Neural cell (in vitro differentiated cells): ENCODE measurements around the gene SLC66A1. TPM values are rescaled to one million over a fixed set of nuclear protein-coding genes. Genes with fewer than 3 reads are reported as not detected.

Source experiments
- H2AFZ ChIP-seq: fragments of 200-600, 300-800 bp; sonication (generic), shearing (Covaris generic); 2 replicates; pipeline ENCODE4 v1.6.0; 2014; ENCODE audit warnings: low read depth, mild to moderate bottlenecking, antibody characterized with exemption, low read length, moderate library complexity
- H3F3A ChIP-seq: fragments of 200-600 bp; shearing (Covaris generic); 2 replicates; pipeline ENCODE4 v1.6.1; 2016; ENCODE audit warnings: mild to moderate bottlenecking, moderate library complexity, mixed read lengths, antibody characterized with exemption, low read length; ENCODE audit not compliant: insufficient read depth, poor library complexity, severe bottlenecking
- H3K27ac ChIP-seq: fragments of 200-600, 300-800 bp; sonication (generic), shearing (Covaris generic); 2 replicates; pipeline ENCODE4 v1.5.1; 2014; ENCODE audit warnings: mild to moderate bottlenecking, low read length, moderate library complexity
- H3K27me3 ChIP-seq: fragments of 300-800, 200-600 bp; sonication (generic), shearing (Covaris generic); 2 replicates; pipeline ENCODE4 v1.6.0; 2014; ENCODE audit warnings: mild to moderate bottlenecking, low read depth, low read length, moderate library complexity; ENCODE audit not compliant: insufficient read depth
- H3K36me3 ChIP-seq: fragments of 300-800, 200-600 bp; sonication (generic), shearing (Covaris generic); 2 replicates; pipeline ENCODE4 v1.5.1; 2014; ENCODE audit warnings: mild to moderate bottlenecking, antibody characterized with exemption, low read length, moderate library complexity; ENCODE audit not compliant: insufficient read depth
- H3K4me2 ChIP-seq: fragments of 300-800, 200-600 bp; sonication (generic), shearing (Covaris generic); 2 replicates; pipeline ENCODE4 v1.6.0; 2014; ENCODE audit warnings: mild to moderate bottlenecking, low read length
- H3K4me3 ChIP-seq: fragments of 300-800, 200-600 bp; sonication (generic), shearing (Covaris generic); 2 replicates; pipeline ENCODE4 v1.5.1; 2014; ENCODE audit warnings: mild to moderate bottlenecking, low read length, moderate library complexity
- H3K79me2 ChIP-seq: fragments of 200-600 bp; shearing (Covaris generic); replicated peaks from 2 replicates; pipeline ENCODE4 v1.6.0; 2014; ENCODE audit warnings: mild to moderate bottlenecking, low read length, moderate library complexity; ENCODE audit not compliant: insufficient read depth
- H3K9ac ChIP-seq: fragments of 300-800, 200-600 bp; sonication (generic), shearing (Covaris generic); 2 replicates; pipeline ENCODE4 v1.6.1; 2016; ENCODE audit warnings: mild to moderate bottlenecking, low read length, mixed read lengths
- H3K9me2 ChIP-seq: fragments of 200-600 bp; shearing (Covaris generic); 2 replicates; pipeline ENCODE4 v1.6.1; 2016; ENCODE audit warnings: mild to moderate bottlenecking, low read length, mixed read lengths; ENCODE audit not compliant: insufficient read depth
- H3K9me3 ChIP-seq: fragments of 200-600, 300-800 bp; sonication (generic), shearing (Covaris generic); 2 replicates; pipeline ENCODE4 v1.6.1; 2016; ENCODE audit warnings: mild to moderate bottlenecking, mixed run types, low read length, moderate library complexity, mixed read lengths
- H4K20me1 ChIP-seq: fragments of 200-600 bp; shearing (Covaris generic); 2 replicates; pipeline ENCODE4 v1.6.1; 2016; ENCODE audit warnings: mild to moderate bottlenecking, mixed run types; ENCODE audit not compliant: insufficient read depth
- EP300 ChIP-seq: fragments of 450-650 bp; conservative IDR thresholded peaks from 2 replicates; pipeline ENCODE4 v1.6.1; 2014; ENCODE audit warnings: antibody characterized with exemption, mild to moderate bottlenecking, moderate library complexity; ENCODE audit not compliant: poor library complexity, severe bottlenecking
- EZH2 ChIP-seq: fragments of 200-600, 300-800 bp; shearing (Covaris generic), sonication (generic); IDR thresholded peaks from 2 replicates; pipeline ENCODE4 v1.6.1; 2014; ENCODE audit warnings: antibody characterized with exemption, low read length, borderline replicate concordance, mild to moderate bottlenecking; ENCODE audit not compliant: insufficient read depth, poor library complexity, severe bottlenecking
- MXI1 ChIP-seq: fragments of 450-650 bp; conservative IDR thresholded peaks from 2 replicates; pipeline ENCODE4 v1.6.1; 2014; ENCODE audit warnings: antibody characterized with exemption, mild to moderate bottlenecking; ENCODE audit not compliant: poor library complexity, severe bottlenecking
- POLR2AphosphoS5 ChIP-seq: IDR thresholded peaks from 2 replicates; pipeline ENCODE4 v1.6.1; 2012
- RAD21 ChIP-seq: fragments of 450-650 bp; conservative IDR thresholded peaks from 2 replicates; pipeline ENCODE4 v1.6.1; 2014; ENCODE audit warnings: antibody characterized with exemption, mild to moderate bottlenecking, moderate library complexity
- SMC3 ChIP-seq: fragments of 450-650 bp; conservative IDR thresholded peaks from 2 replicates; pipeline ENCODE4 v1.6.1; 2014; ENCODE audit warnings: antibody characterized with exemption, mild to moderate bottlenecking, moderate library complexity; ENCODE audit not compliant: poor library complexity
- TAF1 ChIP-seq: IDR thresholded peaks from 2 replicates; pipeline ENCODE4 v1.6.1; 2012; ENCODE audit warnings: low read depth
- polyA plus RNA-seq: library from polyadenylated mRNA; depleted of rRNA; stranded (reverse); fragments of >200 nt; gene quantifications from 2 replicates; pipeline ENCODE4 v1.2.3, GENCODE V29; 2014
- TF ChIP-seq, protein P1 (sequence below): IDR thresholded peaks from 2 replicates; pipeline ENCODE4 v1.6.1; 2012; ENCODE audit warnings: borderline replicate concordance
- TF ChIP-seq, protein P2 (sequence below): fragments of 450-650 bp; IDR thresholded peaks from 2 replicates; pipeline ENCODE4 v1.5.1; 2014; ENCODE audit warnings: antibody characterized with exemption, mild to moderate bottlenecking, moderate library complexity; ENCODE audit not compliant: poor library complexity, severe bottlenecking

Gene SLC66A1
- polyA plus RNA-seq, 1 donor from 2014 or later = 31.8 TPM

DNA sequence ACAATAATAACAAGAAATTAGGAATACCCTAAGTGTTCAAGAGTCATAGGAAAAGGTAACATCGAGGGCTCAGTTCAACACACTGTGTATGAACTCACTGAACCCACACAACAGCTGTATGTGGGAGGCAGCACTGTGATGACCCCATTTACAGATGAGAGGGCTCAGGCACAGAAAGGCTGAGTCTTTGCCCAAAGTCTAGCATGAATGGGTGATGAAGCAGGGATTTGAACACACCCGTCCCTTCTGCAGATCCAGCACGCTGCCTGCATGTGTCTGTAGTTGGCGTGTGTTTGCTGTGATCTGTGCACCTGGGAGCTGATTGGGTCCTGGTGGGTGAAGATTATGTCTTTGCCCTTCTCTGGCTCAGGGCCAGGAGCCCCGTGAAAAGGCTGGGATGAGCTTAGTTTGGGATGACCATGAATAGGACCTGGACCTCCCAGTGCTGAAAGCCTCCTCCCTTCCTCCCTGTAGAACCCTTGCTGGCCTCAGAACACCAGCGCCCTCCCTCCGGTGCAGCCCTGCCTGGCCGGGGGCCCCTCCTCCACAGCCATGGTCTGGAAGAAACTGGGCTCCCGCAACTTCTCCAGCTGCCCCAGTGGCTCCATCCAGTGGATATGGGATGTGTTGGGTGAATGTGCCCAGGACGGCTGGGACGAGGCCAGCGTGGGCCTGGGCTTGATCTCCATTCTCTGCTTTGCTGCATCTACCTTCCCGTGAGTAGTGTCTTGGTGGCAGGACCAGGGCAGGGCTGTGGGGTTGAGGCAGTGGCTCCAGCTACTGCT, 5.2 kb downstream of the SLC66A1 start:
- H3K9me3 ChIP-seq = no peaks in the 10 kb centered on the region
- H3K9ac ChIP-seq = no peak overlapping the region
- no peaks in the 10 kb centered on the region for H3F3A ChIP-seq
- H3K36me3 ChIP-seq = no peaks in the 10 kb centered on the region
- no peaks in the 10 kb centered on the region for H3K27me3 ChIP-seq
- no peak overlapping the region for H3K4me3 ChIP-seq
- H3K79me2 ChIP-seq = peaks cover 6% of the 10 kb centered on the region
- no peak for TF ChIP-seq SMC3
- TF ChIP-seq MXI1 = no peak
- TF ChIP-seq, protein P1, sequence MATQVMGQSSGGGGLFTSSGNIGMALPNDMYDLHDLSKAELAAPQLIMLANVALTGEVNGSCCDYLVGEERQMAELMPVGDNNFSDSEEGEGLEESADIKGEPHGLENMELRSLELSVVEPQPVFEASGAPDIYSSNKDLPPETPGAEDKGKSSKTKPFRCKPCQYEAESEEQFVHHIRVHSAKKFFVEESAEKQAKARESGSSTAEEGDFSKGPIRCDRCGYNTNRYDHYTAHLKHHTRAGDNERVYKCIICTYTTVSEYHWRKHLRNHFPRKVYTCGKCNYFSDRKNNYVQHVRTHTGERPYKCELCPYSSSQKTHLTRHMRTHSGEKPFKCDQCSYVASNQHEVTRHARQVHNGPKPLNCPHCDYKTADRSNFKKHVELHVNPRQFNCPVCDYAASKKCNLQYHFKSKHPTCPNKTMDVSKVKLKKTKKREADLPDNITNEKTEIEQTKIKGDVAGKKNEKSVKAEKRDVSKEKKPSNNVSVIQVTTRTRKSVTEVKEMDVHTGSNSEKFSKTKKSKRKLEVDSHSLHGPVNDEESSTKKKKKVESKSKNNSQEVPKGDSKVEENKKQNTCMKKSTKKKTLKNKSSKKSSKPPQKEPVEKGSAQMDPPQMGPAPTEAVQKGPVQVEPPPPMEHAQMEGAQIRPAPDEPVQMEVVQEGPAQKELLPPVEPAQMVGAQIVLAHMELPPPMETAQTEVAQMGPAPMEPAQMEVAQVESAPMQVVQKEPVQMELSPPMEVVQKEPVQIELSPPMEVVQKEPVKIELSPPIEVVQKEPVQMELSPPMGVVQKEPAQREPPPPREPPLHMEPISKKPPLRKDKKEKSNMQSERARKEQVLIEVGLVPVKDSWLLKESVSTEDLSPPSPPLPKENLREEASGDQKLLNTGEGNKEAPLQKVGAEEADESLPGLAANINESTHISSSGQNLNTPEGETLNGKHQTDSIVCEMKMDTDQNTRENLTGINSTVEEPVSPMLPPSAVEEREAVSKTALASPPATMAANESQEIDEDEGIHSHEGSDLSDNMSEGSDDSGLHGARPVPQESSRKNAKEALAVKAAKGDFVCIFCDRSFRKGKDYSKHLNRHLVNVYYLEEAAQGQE = no peak
- no peak for TF ChIP-seq EZH2
- no peak for TF ChIP-seq RAD21
- TF ChIP-seq, protein P2, sequence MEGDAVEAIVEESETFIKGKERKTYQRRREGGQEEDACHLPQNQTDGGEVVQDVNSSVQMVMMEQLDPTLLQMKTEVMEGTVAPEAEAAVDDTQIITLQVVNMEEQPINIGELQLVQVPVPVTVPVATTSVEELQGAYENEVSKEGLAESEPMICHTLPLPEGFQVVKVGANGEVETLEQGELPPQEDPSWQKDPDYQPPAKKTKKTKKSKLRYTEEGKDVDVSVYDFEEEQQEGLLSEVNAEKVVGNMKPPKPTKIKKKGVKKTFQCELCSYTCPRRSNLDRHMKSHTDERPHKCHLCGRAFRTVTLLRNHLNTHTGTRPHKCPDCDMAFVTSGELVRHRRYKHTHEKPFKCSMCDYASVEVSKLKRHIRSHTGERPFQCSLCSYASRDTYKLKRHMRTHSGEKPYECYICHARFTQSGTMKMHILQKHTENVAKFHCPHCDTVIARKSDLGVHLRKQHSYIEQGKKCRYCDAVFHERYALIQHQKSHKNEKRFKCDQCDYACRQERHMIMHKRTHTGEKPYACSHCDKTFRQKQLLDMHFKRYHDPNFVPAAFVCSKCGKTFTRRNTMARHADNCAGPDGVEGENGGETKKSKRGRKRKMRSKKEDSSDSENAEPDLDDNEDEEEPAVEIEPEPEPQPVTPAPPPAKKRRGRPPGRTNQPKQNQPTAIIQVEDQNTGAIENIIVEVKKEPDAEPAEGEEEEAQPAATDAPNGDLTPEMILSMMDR = no peak
- no peak for TF ChIP-seq EP300
- no peak for TF ChIP-seq POLR2AphosphoS5
- no peaks in the 10 kb centered on the region for H4K20me1 ChIP-seq
- H3K27ac ChIP-seq = no peak overlapping the region
- H3K4me2 ChIP-seq = no peak overlapping the region
- no peaks in the 10 kb centered on the region for H3K9me2 ChIP-seq
- H2AFZ ChIP-seq = no peak overlapping the region

DNA sequence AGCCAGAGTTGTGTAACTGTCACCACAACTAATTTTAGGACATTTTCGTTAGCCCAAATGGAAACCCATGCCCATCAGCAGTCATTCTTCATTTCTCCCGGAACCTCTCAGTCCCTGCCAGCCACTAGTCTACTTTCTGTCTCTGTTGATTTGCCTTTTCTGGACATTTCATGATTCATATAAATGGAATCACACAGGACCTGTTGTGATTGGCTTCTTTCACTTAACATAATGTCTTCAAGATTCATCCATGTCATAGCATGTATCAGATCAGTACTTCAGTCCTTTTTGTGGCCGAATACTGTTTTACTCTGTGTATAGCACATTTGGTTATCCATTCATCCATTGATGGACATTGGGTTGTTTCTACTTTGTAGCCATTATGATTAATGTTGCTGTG, 7.1 kb downstream of the SLC66A1 start:
- no peak for TF ChIP-seq TAF1
- H3K4me3 ChIP-seq = no peak overlapping the region

More for the DNA sequence above, 7.1 kb downstream of the SLC66A1 start:
- no peak overlapping the region for H2AFZ ChIP-seq
- H3F3A ChIP-seq = no peaks in the 10 kb centered on the region
- no peaks in the 10 kb centered on the region for H3K36me3 ChIP-seq
- H3K9ac ChIP-seq = no peak overlapping the region
- H3K27me3 ChIP-seq = no peaks in the 10 kb centered on the region
- H3K4me2 ChIP-seq = no peak overlapping the region
- H3K27ac ChIP-seq = no peak overlapping the region
- no peaks in the 10 kb centered on the region for H3K9me3 ChIP-seq
- no peaks in the 10 kb centered on the region for H3K9me2 ChIP-seq
- no peaks in the 10 kb centered on the region for H3K79me2 ChIP-seq
- no peaks in the 10 kb centered on the region for H4K20me1 ChIP-seq
